ENCODE data around the gene WDR37.
"Not testable (repeated sequence)": the region's sequence is repeated elsewhere in the genome, so short reads cannot be mapped to it uniquely, and the experiment has no call there.

DNA sequence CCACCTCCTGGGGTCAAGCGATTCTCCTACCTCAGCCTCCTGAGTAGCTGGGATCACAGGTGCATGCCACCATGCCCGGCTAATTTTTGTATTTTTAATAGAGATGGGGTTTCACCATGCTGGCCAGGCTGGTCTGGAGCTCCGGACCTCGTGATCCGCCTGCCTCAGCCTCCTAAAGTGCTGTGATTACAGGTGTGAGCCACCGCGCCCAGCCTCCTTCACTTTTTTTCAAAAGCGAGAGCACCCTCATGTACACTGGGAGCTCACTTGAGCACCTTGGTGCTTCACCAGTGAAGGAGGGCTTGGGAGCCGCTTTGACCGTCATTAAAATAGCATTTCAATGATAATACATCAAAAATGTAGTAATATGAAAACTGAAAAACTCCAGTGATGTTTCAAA is 102.4 kb downstream of the WDR37 start:
- not testable (repeated sequence) for TF ChIP-seq CTCF (IDR thresholded peaks at IDR 0.05); EZH2 (IDR thresholded peaks at IDR 0.05; ENCODE audit: borderline replicate concordance, insufficient read depth, low read depth, low read length, poor library complexity, severe bottlenecking)

All from B cell (primary cell).